Epithelial cell of esophagus (primary cell): Measurements from ENCODE around the gene PWWP2B.

Source experiments
- DNase-seq: peaks from one replicate; pipeline ENCODE4 v3.0.0; 2010; ENCODE audit warnings: low read depth
- H3K4me3 ChIP-seq: 2 replicates; pipeline ENCODE4 v1.5.1; 2011; ENCODE audit warnings: mild to moderate bottlenecking, low read length, control low read depth
- CTCF ChIP-seq: IDR thresholded peaks from 2 replicates; pipeline ENCODE4 v1.5.1; 2011; ENCODE audit warnings: low read depth, mild to moderate bottlenecking, low read length, control low read depth, inconsistent platforms; ENCODE audit not compliant: insufficient read depth; ENCODE audit errors: missing control alignments

The PWWP2B gene

GRCh38 chr10:132405463-132405991, 8.5 kb downstream of the PWWP2B start:
- no peak for TF ChIP-seq CTCF
- DNase-seq, result no peak

GRCh38 chr10:132406181-132406580, 9.2 kb downstream of the PWWP2B start:
- no peak for TF ChIP-seq CTCF
- DNase-seq, result no peak
- H3K4me3 ChIP-seq, result no peak overlapping the region

More at GRCh38 chr10:132405463-132405991, 8.5 kb downstream of the PWWP2B start:
- no peak overlapping the region for H3K4me3 ChIP-seq

- DNase-seq, result no peak
- no peak overlapping the region for H3K4me3 ChIP-seq
- no peak for TF ChIP-seq CTCF
These were observed 9.8 kb downstream of the PWWP2B start for GRCh38 chr10:132406750-132407149.

- TF ChIP-seq CTCF, result no peak
- no peak overlapping the region for H3K4me3 ChIP-seq
- no peak for DNase-seq
These were observed 10.3 kb downstream of the PWWP2B start for GRCh38 chr10:132407243-132407746.

- no peak for TF ChIP-seq CTCF
- peak overlapping the region; percentile 31 for H3K4me3 ChIP-seq
- DNase-seq, result peak; percentile 86
These were observed 10.9 kb downstream of the PWWP2B start for GRCh38 chr10:132407846-132408278.

- peak overlapping the region; percentile 31 for H3K4me3 ChIP-seq
These were observed 11.4 kb downstream of the PWWP2B start for GRCh38 chr10:132408367-132408781.

More at GRCh38 chr10:132408367-132408781, 11.4 kb downstream of the PWWP2B start:
- no peak for TF ChIP-seq CTCF
- peak; percentile 43 for DNase-seq
